BLaER1 treated with 17β-estradiol and CSF1 and Interleukin-3, amounts not matched to agents 10 nM and 100 nM (cell line): Measurements from ENCODE around the gene SLC22A14.
"Not testable (repeated sequence)": the region's sequence is repeated elsewhere in the genome, so short reads cannot be mapped to it uniquely, and the experiment has no call there.

ENCODE experiments used
- H3K27ac ChIP-seq, 11 experiments: shearing (Covaris generic); formaldehyde crosslinking; 2 replicates each; pipeline ENCODE4 v1.8.1; 2022
- H3K27me3 ChIP-seq, 11 experiments: shearing (Covaris generic); formaldehyde crosslinking; 2 replicates each; pipeline ENCODE4 v1.8.1; 2022
- H3K36me3 ChIP-seq, 11 experiments: shearing (Covaris generic); formaldehyde crosslinking; 2 replicates each; pipeline ENCODE4 v1.8.1; 2022
- H3K4me1 ChIP-seq, 10 experiments: shearing (Covaris generic); formaldehyde crosslinking; 2 replicates each; pipeline ENCODE4 v1.8.1; 2022
- H3K4me2 ChIP-seq, 11 experiments: shearing (Covaris generic); formaldehyde crosslinking; 2 replicates each; pipeline ENCODE4 v1.8.1; 2022
- H3K4me3 ChIP-seq, 10 experiments: shearing (Covaris generic); formaldehyde crosslinking; 2 replicates each; pipeline ENCODE4 v1.8.1; 2022
- H3K9ac ChIP-seq, 11 experiments: shearing (Covaris generic); formaldehyde crosslinking; 2 replicates each; pipeline ENCODE4 v1.8.1; 2022
- H3K9me3 ChIP-seq, 11 experiments: shearing (Covaris generic); formaldehyde crosslinking; replicated peaks in 1 of 11; 2 replicates each; pipeline ENCODE4 v1.8.1; 2022
- H4K20me1 ChIP-seq, 11 experiments: shearing (Covaris generic); formaldehyde crosslinking; 2 replicates each; pipeline ENCODE4 v1.8.1; 2022
- Cebpa-rat ChIP-seq, 11 experiments: shearing (Covaris generic); IDR thresholded peaks; 2 replicates each; pipeline ENCODE4 v1.8.1; 2022

Gene SLC22A14

GRCh38 chr3:38314112-38314763, 32.1 kb downstream of the SLC22A14 start:
- no peak overlapping the region for H3K9ac ChIP-seq
- H3K36me3 ChIP-seq: no peaks in the 10 kb centered on the region
- no peak for TF ChIP-seq Cebpa-rat (IDR thresholded peaks at IDR 0.05)
- H3K27me3 ChIP-seq: no peaks in the 10 kb centered on the region
- no peak overlapping the region for H3K4me3 ChIP-seq
- peak overlapping the region in 5 of 11 experiments; percentile 6 to 49 (median 45); a peak in 9 of 22 replicates for H3K4me2 ChIP-seq
- peaks cover 0 to 42% (median 6%) of the 10 kb centered on the region in 10 experiments; a peak in 10 of 20 replicates for H3K4me1 ChIP-seq
- no peaks in the 10 kb centered on the region for H4K20me1 ChIP-seq
- no peak overlapping the region for H3K27ac ChIP-seq
- no peaks in the 10 kb centered on the region for H3K9me3 ChIP-seq

- TF ChIP-seq Cebpa-rat (IDR thresholded peaks at IDR 0.05): no peak
Measured at GRCh38 chr3:38314764-38315487, 32.8 kb downstream of the SLC22A14 start.

GRCh38 chr3:38315488-38316230, 33.6 kb downstream of the SLC22A14 start:
- H3K4me1 ChIP-seq: peaks cover 0 to 40% (median 6%) of the 10 kb centered on the region in 10 experiments; a peak in 10 of 20 replicates
- H3K27ac ChIP-seq: no peak overlapping the region
- no peaks in the 10 kb centered on the region for H4K20me1 ChIP-seq
- H3K36me3 ChIP-seq: no peaks in the 10 kb centered on the region
- no peaks in the 10 kb centered on the region for H3K27me3 ChIP-seq
- TF ChIP-seq Cebpa-rat (IDR thresholded peaks at IDR 0.05): no peak
- no peak overlapping the region for H3K4me3 ChIP-seq
- H3K4me2 ChIP-seq: no peak overlapping the region
- H3K9ac ChIP-seq: no peak overlapping the region
- no peaks in the 10 kb centered on the region for H3K9me3 ChIP-seq

More at GRCh38 chr3:38314764-38315487, 32.8 kb downstream of the SLC22A14 start:
- Histone ChIP-seq H3K4me3 (no peak overlapping the region), H3K4me1 (peaks cover 0 to 42% (median 6%) of the 10 kb centered on the region in 10 experiments; a peak in 10 of 20 replicates), H3K36me3 (no peaks in the 10 kb centered on the region), H3K27ac (no peak overlapping the region), H4K20me1 (no peaks in the 10 kb centered on the region), H3K9ac (no peak overlapping the region), H3K4me2 (peak overlapping the region in 3 of 11 experiments; percentile 45 to 49 (median 45); a peak in 3 of 22 replicates), H3K27me3 (no peaks in the 10 kb centered on the region), H3K9me3 (no peaks in the 10 kb centered on the region)

GRCh38 chr3:38316356-38317191, 34.5 kb downstream of the SLC22A14 start:
- Histone ChIP-seq H3K4me3 (no peak overlapping the region), H3K27me3 (no peaks in the 10 kb centered on the region), H4K20me1 (no peaks in the 10 kb centered on the region), H3K4me1 (peaks cover 0 to 32% (median 6%) of the 10 kb centered on the region in 10 experiments; a peak in 10 of 20 replicates), H3K27ac (no peak overlapping the region), H3K9me3 (0 out of 22 replicates have a peak, but pooled peaks cover 0 to 4% (median 0%) of the 10 kb centered on the region in 11 experiments), H3K36me3 (no peaks in the 10 kb centered on the region), H3K4me2 (no peak overlapping the region), H3K9ac (no peak overlapping the region)
- TF ChIP-seq Cebpa-rat (IDR thresholded peaks at IDR 0.05): no peak

GRCh38 chr3:38317192-38317759, 35.2 kb downstream of the SLC22A14 start:
- Histone ChIP-seq H3K4me3 (no peak overlapping the region), H4K20me1 (no peaks in the 10 kb centered on the region), H3K4me2 (no peak overlapping the region), H3K27me3 (no peaks in the 10 kb centered on the region), H3K27ac (no peak overlapping the region), H3K4me1 (peaks cover 0 to 25% (median 6%) of the 10 kb centered on the region in 10 experiments; a peak in 10 of 20 replicates), H3K36me3 (no peaks in the 10 kb centered on the region), H3K9me3 (0 out of 22 replicates have a peak, but pooled peaks cover 0 to 4% (median 0%) of the 10 kb centered on the region in 11 experiments), H3K9ac (no peak overlapping the region)
- no peak for TF ChIP-seq Cebpa-rat (IDR thresholded peaks at IDR 0.05)

- no peak overlapping the region for H3K4me2 ChIP-seq
- no peaks in the 10 kb centered on the region for H3K27me3 ChIP-seq
- H3K9ac ChIP-seq: no peak overlapping the region
- H3K36me3 ChIP-seq: no peaks in the 10 kb centered on the region
- no peaks in the 10 kb centered on the region for H4K20me1 ChIP-seq
- H3K9me3 ChIP-seq: peaks cover 0 to 5% (median 0%) of the 10 kb centered on the region in 11 experiments; a peak in 1 of 22 replicates
- H3K4me1 ChIP-seq: peaks cover 0 to 9% (median 3%) of the 10 kb centered on the region in 10 experiments; a peak in 9 of 20 replicates
- no peak for TF ChIP-seq Cebpa-rat (IDR thresholded peaks at IDR 0.05)
- no peak overlapping the region for H3K27ac ChIP-seq
- no peak overlapping the region for H3K4me3 ChIP-seq
Measured at GRCh38 chr3:38318766-38319671, 36.9 kb downstream of the SLC22A14 start.

- H3K9ac ChIP-seq, H3K4me1 ChIP-seq, H3K27me3 ChIP-seq, H3K36me3 ChIP-seq, H3K27ac ChIP-seq, H3K4me2 ChIP-seq, H4K20me1 ChIP-seq, H3K4me3 ChIP-seq, H3K9me3 ChIP-seq: not testable (repeated sequence)
Measured at GRCh38 chr3:38320638-38321037, 38.5 kb downstream of the SLC22A14 start.
